ENCODE results near the gene PCDH15. TPM values are rescaled to one million over a fixed set of nuclear protein-coding genes. Genes with fewer than 3 reads are reported as not detected.

Gene PCDH15
- total RNA-seq, 1 donor from 2014 or later: 0.64 TPM

DNA sequence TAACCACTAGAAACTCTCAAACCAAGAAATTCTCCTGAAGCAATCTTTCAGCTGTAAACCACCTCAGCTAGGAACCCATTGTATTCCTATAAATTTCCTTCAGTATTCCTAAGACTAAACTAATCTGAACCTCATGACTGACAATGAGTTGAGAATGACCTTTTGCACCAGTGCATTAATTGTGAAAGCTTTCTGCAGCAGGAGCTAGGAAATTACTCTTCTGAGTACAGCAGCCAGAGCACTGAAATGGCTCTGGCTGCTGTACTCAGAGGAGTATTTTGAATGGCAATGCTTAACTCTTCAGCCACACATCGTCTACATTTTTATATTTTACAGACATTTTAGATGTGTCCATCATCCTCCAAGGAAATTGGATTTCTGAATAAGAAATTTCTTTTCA is 109.7 kb downstream of the PCDH15 start:
- no peak for DNase-seq

DNA sequence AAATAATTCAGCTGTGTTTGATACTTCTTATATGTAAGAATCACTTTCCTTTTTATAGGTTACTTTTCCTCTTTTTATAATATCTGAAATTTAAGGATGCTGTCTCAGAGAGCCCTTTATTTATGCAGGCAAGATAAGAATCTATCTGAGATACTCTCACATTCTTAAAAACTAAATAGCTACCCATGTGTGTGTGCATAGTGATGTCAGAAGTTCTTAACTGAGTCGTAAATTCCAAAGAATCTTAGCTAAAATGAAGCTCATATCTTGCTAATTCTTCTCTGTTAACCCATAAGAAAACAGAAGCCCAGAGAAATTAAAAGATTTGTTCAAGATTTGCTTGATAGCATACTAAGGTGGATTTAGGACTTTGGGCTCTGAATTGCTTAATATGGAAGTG is 118.5 kb downstream of the PCDH15 start:
- no peak overlapping the region for H3K4me3 Mint-ChIP-seq (ENCODE audit: unreplicated experiment)
- DNase-seq: no peak
- H3K9me3 Mint-ChIP-seq (ENCODE audit: unreplicated experiment): no peaks in the 10 kb centered on the region
- H3K36me3 Mint-ChIP-seq (ENCODE audit: unreplicated experiment): no peaks in the 10 kb centered on the region
- H3K27ac Mint-ChIP-seq (ENCODE audit: unreplicated experiment): no peak overlapping the region
- no peaks in the 10 kb centered on the region for H3K4me1 Mint-ChIP-seq (ENCODE audit: low read depth, unreplicated experiment)
- H3K27me3 Mint-ChIP-seq (ENCODE audit: unreplicated experiment): no peaks in the 10 kb centered on the region
- TF ChIP-seq CTCF (IDR thresholded peaks at IDR 0.05; ENCODE audit: partially characterized antibody, unreplicated experiment): no peak

More for the DNA sequence above, 109.7 kb downstream of the PCDH15 start:
- Mint-ChIP-seq H3K4me1 (ENCODE audit: low read depth, unreplicated experiment) (no peaks in the 10 kb centered on the region), H3K9me3 (ENCODE audit: unreplicated experiment) (no peaks in the 10 kb centered on the region), H3K36me3 (ENCODE audit: unreplicated experiment) (no peaks in the 10 kb centered on the region), H3K27ac (ENCODE audit: unreplicated experiment) (no peak overlapping the region), H3K4me3 (ENCODE audit: unreplicated experiment) (no peak overlapping the region), H3K27me3 (ENCODE audit: unreplicated experiment) (no peaks in the 10 kb centered on the region)
- TF ChIP-seq CTCF (IDR thresholded peaks at IDR 0.05; ENCODE audit: partially characterized antibody, unreplicated experiment): no peak

- Mint-ChIP-seq H3K4me3 (ENCODE audit: unreplicated experiment) (no peak overlapping the region), H3K4me1 (ENCODE audit: low read depth, unreplicated experiment) (no peaks in the 10 kb centered on the region), H3K27ac (ENCODE audit: unreplicated experiment) (no peak overlapping the region), H3K36me3 (ENCODE audit: unreplicated experiment) (no peaks in the 10 kb centered on the region), H3K27me3 (ENCODE audit: unreplicated experiment) (no peaks in the 10 kb centered on the region), H3K9me3 (ENCODE audit: unreplicated experiment) (no peaks in the 10 kb centered on the region)
- DNase-seq: no peak
- no peak for TF ChIP-seq CTCF (IDR thresholded peaks at IDR 0.05; ENCODE audit: partially characterized antibody, unreplicated experiment)
Measured at GRCh38 chr10:54681136-54681535, 119.9 kb downstream of the PCDH15 start.

DNA sequence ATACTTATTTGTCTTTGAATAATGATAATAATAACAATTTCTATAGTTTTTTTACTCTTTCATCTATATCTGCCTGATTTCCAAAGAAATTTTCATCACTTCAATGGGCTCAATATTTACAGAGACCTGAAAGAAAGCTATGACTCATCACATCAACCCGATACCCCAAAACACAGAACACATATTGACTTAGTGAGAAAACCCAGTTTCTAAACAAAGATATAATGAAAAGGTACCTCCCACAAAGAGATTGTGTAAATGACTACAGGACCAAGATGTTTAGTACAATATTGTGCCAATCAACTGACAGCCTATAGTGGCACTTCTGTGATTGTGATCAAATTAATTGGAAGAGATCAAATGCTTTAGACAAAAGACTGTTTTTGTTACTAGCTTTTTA is 133.9 kb downstream of the PCDH15 start:
- no peaks in the 10 kb centered on the region for H3K27me3 Mint-ChIP-seq (ENCODE audit: unreplicated experiment)
- no peak overlapping the region for H3K27ac Mint-ChIP-seq (ENCODE audit: unreplicated experiment)
- no peak for TF ChIP-seq CTCF (IDR thresholded peaks at IDR 0.05; ENCODE audit: partially characterized antibody, unreplicated experiment)
- no peak for DNase-seq
- no peaks in the 10 kb centered on the region for H3K36me3 Mint-ChIP-seq (ENCODE audit: unreplicated experiment)
- H3K4me3 Mint-ChIP-seq (ENCODE audit: unreplicated experiment): no peak overlapping the region
- peaks cover 1% of the 10 kb centered on the region for H3K9me3 Mint-ChIP-seq (ENCODE audit: unreplicated experiment)
- H3K4me1 Mint-ChIP-seq (ENCODE audit: low read depth, unreplicated experiment): peaks cover 7% of the 10 kb centered on the region

DNA sequence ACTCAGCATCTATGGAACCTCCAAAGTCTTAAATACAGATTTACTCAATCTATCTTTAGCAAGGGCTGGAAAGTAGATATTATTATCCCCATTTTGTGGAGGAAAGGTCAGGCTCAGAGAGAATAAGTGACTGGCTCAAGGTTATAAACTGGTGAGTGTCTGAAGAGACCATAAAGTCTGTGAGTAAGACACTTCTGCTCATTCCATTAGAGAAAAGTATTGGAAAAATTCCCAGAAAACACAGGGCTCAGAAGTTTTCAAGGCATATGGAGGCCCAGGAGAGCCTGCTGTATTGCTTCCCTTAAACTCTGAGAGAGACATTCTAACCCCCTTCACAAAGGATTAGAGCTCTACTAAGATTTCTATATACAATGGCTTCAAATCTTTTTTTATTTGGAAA is 134.8 kb downstream of the PCDH15 start:
- Mint-ChIP-seq H3K36me3 (ENCODE audit: unreplicated experiment) (no peaks in the 10 kb centered on the region), H3K4me1 (ENCODE audit: low read depth, unreplicated experiment) (peaks cover 7% of the 10 kb centered on the region), H3K27me3 (ENCODE audit: unreplicated experiment) (no peaks in the 10 kb centered on the region), H3K9me3 (ENCODE audit: unreplicated experiment) (peaks cover 1% of the 10 kb centered on the region), H3K4me3 (ENCODE audit: unreplicated experiment) (no peak overlapping the region), H3K27ac (ENCODE audit: unreplicated experiment) (no peak overlapping the region)
- no peak for TF ChIP-seq CTCF (IDR thresholded peaks at IDR 0.05; ENCODE audit: partially characterized antibody, unreplicated experiment)
- DNase-seq: no peak
